Activated CD4-positive, alpha-beta T cell treated with anti-CD3 and anti-CD28 coated beads, Interleukin-2, amount 10 ng/mL, durations not matched to agents 24 days and 14 days (primary cell): ENCODE measurements around the gene GLOD4. TPM values are rescaled to one million over a fixed set of nuclear protein-coding genes. Genes with fewer than 3 reads are reported as not detected.
"Not testable (repeated sequence)": the region's sequence is repeated elsewhere in the genome, so short reads cannot be mapped to it uniquely, and the experiment has no call there.

Experiments
- DNase-seq: peaks from one replicate; pipeline ENCODE4 v3.0.0; 2022
- H3K27ac Mint-ChIP-seq: one replicate; pipeline ENCODE4 v1.8.0; 2022; ENCODE audit warnings: mild to moderate bottlenecking, mixed read lengths
- H3K27me3 Mint-ChIP-seq: one replicate; pipeline ENCODE4 v1.8.0; 2022; ENCODE audit warnings: mixed read lengths
- H3K36me3 Mint-ChIP-seq: one replicate; pipeline ENCODE4 v1.8.0; 2022; ENCODE audit warnings: low read depth, mild to moderate bottlenecking, mixed read lengths
- H3K4me1 Mint-ChIP-seq: one replicate; pipeline ENCODE4 v1.8.0; 2021; ENCODE audit warnings: mixed read lengths
- H3K4me3 Mint-ChIP-seq: one replicate; pipeline ENCODE4 v1.8.0; 2022; ENCODE audit warnings: mild to moderate bottlenecking, moderate library complexity, mixed read lengths
- H3K9me3 Mint-ChIP-seq: one replicate; pipeline ENCODE4 v1.8.0; 2021; ENCODE audit warnings: mixed read lengths
- intact Hi-C: fragments of 100-400 bp; cut with micrococcal nuclease; formaldehyde crosslinking; loops from one replicate; pipeline ENCODE4 v1.15.1; 2023
- total RNA-seq: library from RNA; stranded (reverse); gene quantifications from 2 replicates; pipeline ENCODE4 v1.2.3, GENCODE V29; 2022

Gene GLOD4
- total RNA-seq, 1 donor from 2014 or later, result 82.4 TPM

GRCh38 chr17:774313-774584, 7.8 kb downstream of the GLOD4 start:
- peaks cover 23% of the 10 kb centered on the region for H3K4me1 Mint-ChIP-seq
- H3K27me3 Mint-ChIP-seq, result no peaks in the 10 kb centered on the region
- intact Hi-C loops, result no loop called here
- H3K4me3 Mint-ChIP-seq, result peak overlapping the region; percentile 65
- H3K9me3 Mint-ChIP-seq, result no peaks in the 10 kb centered on the region
- H3K36me3 Mint-ChIP-seq, result peaks cover 78% of the 10 kb centered on the region
- DNase-seq, result no peak
- peak overlapping the region; percentile 84 for H3K27ac Mint-ChIP-seq

GRCh38 chr17:773467-774312, 8.4 kb downstream of the GLOD4 start:
- peaks cover 23% of the 10 kb centered on the region for H3K4me1 Mint-ChIP-seq
- no peaks in the 10 kb centered on the region for H3K9me3 Mint-ChIP-seq
- H3K4me3 Mint-ChIP-seq, result peak overlapping the region; percentile 65
- H3K27me3 Mint-ChIP-seq, result no peaks in the 10 kb centered on the region
- H3K27ac Mint-ChIP-seq, result peak overlapping the region; percentile 84
- H3K36me3 Mint-ChIP-seq, result peaks cover 79% of the 10 kb centered on the region
- intact Hi-C loops, result no loop called here
- no peak for DNase-seq

GRCh38 chr17:773016-773415, 9.1 kb downstream of the GLOD4 start:
- Mint-ChIP-seq H3K4me1 (peaks cover 23% of the 10 kb centered on the region), H3K9me3 (no peaks in the 10 kb centered on the region), H3K4me3 (no peak overlapping the region)

GRCh38 chr17:767076-767475, 15.0 kb downstream of the GLOD4 start:
- H3K27me3 Mint-ChIP-seq, result no peaks in the 10 kb centered on the region
- intact Hi-C loops, result no loop called here
- H3K4me1 Mint-ChIP-seq, result no peaks in the 10 kb centered on the region
- no peak overlapping the region for H3K27ac Mint-ChIP-seq
- H3K36me3 Mint-ChIP-seq, result peaks cover 54% of the 10 kb centered on the region
- DNase-seq, result no peak
- no peaks in the 10 kb centered on the region for H3K9me3 Mint-ChIP-seq
- H3K4me3 Mint-ChIP-seq, result no peak overlapping the region

More at GRCh38 chr17:773016-773415, 9.1 kb downstream of the GLOD4 start:
- intact Hi-C loops, result no loop called here
- H3K27ac Mint-ChIP-seq, result no peak overlapping the region
- H3K36me3 Mint-ChIP-seq, result peaks cover 75% of the 10 kb centered on the region
- no peaks in the 10 kb centered on the region for H3K27me3 Mint-ChIP-seq
- no peak for DNase-seq

GRCh38 chr17:760371-760770, 21.7 kb downstream of the GLOD4 start:
- intact Hi-C loops, result no loop called here
- Mint-ChIP-seq H3K4me3 (no peak overlapping the region), H3K27ac (no peak overlapping the region), H3K36me3 (peaks cover 43% of the 10 kb centered on the region), H3K4me1 (no peaks in the 10 kb centered on the region), H3K9me3 (no peaks in the 10 kb centered on the region), H3K27me3 (no peaks in the 10 kb centered on the region)
- no peak for DNase-seq

GRCh38 chr17:759964-760363, 22.1 kb downstream of the GLOD4 start:
- peaks cover 40% of the 10 kb centered on the region for H3K36me3 Mint-ChIP-seq

GRCh38 chr17:756010-756567, 26.0 kb downstream of the GLOD4 start:
- intact Hi-C loops, H3K27ac Mint-ChIP-seq, H3K4me3 Mint-ChIP-seq, H3K27me3 Mint-ChIP-seq, H3K9me3 Mint-ChIP-seq, DNase-seq: not testable (repeated sequence)
- H3K4me1 Mint-ChIP-seq, result peaks cover 14% of the 10 kb centered on the region
- H3K36me3 Mint-ChIP-seq, result peaks cover 28% of the 10 kb centered on the region

More at GRCh38 chr17:759964-760363, 22.1 kb downstream of the GLOD4 start:
- intact Hi-C loops, result no loop called here
- H3K4me3 Mint-ChIP-seq, result no peak overlapping the region
- H3K27ac Mint-ChIP-seq, result no peak overlapping the region
- DNase-seq, result no peak
- H3K27me3 Mint-ChIP-seq, result no peaks in the 10 kb centered on the region
- H3K4me1 Mint-ChIP-seq, result no peaks in the 10 kb centered on the region
- H3K9me3 Mint-ChIP-seq, result no peaks in the 10 kb centered on the region

GRCh38 chr17:755319-755961, 26.6 kb downstream of the GLOD4 start:
- H3K27ac Mint-ChIP-seq, intact Hi-C loops, H3K4me3 Mint-ChIP-seq, DNase-seq, H3K9me3 Mint-ChIP-seq, H3K27me3 Mint-ChIP-seq: not testable (repeated sequence)
- H3K36me3 Mint-ChIP-seq, result peaks cover 33% of the 10 kb centered on the region
- H3K4me1 Mint-ChIP-seq, result peaks cover 20% of the 10 kb centered on the region

- H3K4me3 Mint-ChIP-seq, result peak overlapping the region; percentile 67
- H3K36me3 Mint-ChIP-seq, result peaks cover 40% of the 10 kb centered on the region
- peaks cover 31% of the 10 kb centered on the region for H3K4me1 Mint-ChIP-seq
Observed at GRCh38 chr17:753418-753817, 28.7 kb downstream of the GLOD4 start.

GRCh38 chr17:752620-753219, 29.4 kb downstream of the GLOD4 start:
- no peak for DNase-seq
- Mint-ChIP-seq H3K27ac (peak overlapping the region; percentile 95), H3K4me3 (peak overlapping the region; percentile 100), H3K4me1 (peaks cover 35% of the 10 kb centered on the region), H3K36me3 (peaks cover 47% of the 10 kb centered on the region), H3K9me3 (peaks cover 6% of the 10 kb centered on the region), H3K27me3 (no peaks in the 10 kb centered on the region)
- intact Hi-C loops, result loop anchor here (1.0 kb wide), 5 partner anchors 20 to 244 kb away; partner anchors contain the start of genes GLOD4, MRM3, TLCD3A and VPS53

More at GRCh38 chr17:753418-753817, 28.7 kb downstream of the GLOD4 start:
- DNase-seq, result no peak
- intact Hi-C loops, result no loop called here
- Mint-ChIP-seq H3K9me3 (peaks cover 6% of the 10 kb centered on the region), H3K27ac (peak overlapping the region; percentile 80), H3K27me3 (no peaks in the 10 kb centered on the region)

GRCh38 chr17:752002-752619, 30.0 kb downstream of the GLOD4 start, which contains the start of gene GEMIN4:
Gene GEMIN4 (minus strand): TSS chr17:752264. CDS start chr17:752142, 122 bp downstream.
- Mint-ChIP-seq H3K27ac (peak within 1 kb of the TSS; percentile 98), H3K4me3 (peak within 1 kb of the TSS; percentile 100), H3K4me1 (peaks cover 35% of the 10 kb centered on the region), H3K27me3 (no peaks in the 10 kb centered on the region), H3K36me3 (peaks cover 50% of the 10 kb centered on the region), H3K9me3 (peaks cover 6% of the 10 kb centered on the region)
- intact Hi-C loops, result loop anchor here (1.0 kb wide), 5 partner anchors 20 to 244 kb away; partner anchors contain the start of genes GLOD4, MRM3, TLCD3A and VPS53
- peak; percentile 100 for DNase-seq

- peak overlapping the region; percentile 98 for H3K27ac Mint-ChIP-seq
- peak; percentile 88 for DNase-seq
- peaks cover 51% of the 10 kb centered on the region for H3K36me3 Mint-ChIP-seq
- H3K4me1 Mint-ChIP-seq, result peaks cover 35% of the 10 kb centered on the region
- peak overlapping the region; percentile 100 for H3K4me3 Mint-ChIP-seq
- peaks cover 6% of the 10 kb centered on the region for H3K9me3 Mint-ChIP-seq
- no peaks in the 10 kb centered on the region for H3K27me3 Mint-ChIP-seq
- intact Hi-C loops, result loop anchor here (1.0 to 2.0 kb wide), 6 partner anchors 19 to 341 kb away; partner anchors contain the start of genes GLOD4, MRM3, TLCD3A and VPS53
Observed at GRCh38 chr17:751269-752001, 30.6 kb downstream of the GLOD4 start.
